UCSD-AML1 (cell line): Measurements from ENCODE around the gene TRPV3.
"Not testable (repeated sequence)": the region's sequence is repeated elsewhere in the genome, so short reads cannot be mapped to it uniquely, and the experiment has no call there.

Experiments used
- DNase-seq: peaks from one replicate; lab custom pipeline; 2025; ENCODE audit not compliant: unreplicated experiment; lab: John Stamatoyannopoulos, UW

TRPV3 gene

GRCh38 chr17:3475812-3476610, 81.6 kb downstream of the TRPV3 start, which contains the start of gene ASPA:
Gene ASPA, plus strand, starts transcription at chr17:3475997. Its CDS starts 163 bp downstream, at chr17:3476160.
- DNase-seq = no peak

DNA sequence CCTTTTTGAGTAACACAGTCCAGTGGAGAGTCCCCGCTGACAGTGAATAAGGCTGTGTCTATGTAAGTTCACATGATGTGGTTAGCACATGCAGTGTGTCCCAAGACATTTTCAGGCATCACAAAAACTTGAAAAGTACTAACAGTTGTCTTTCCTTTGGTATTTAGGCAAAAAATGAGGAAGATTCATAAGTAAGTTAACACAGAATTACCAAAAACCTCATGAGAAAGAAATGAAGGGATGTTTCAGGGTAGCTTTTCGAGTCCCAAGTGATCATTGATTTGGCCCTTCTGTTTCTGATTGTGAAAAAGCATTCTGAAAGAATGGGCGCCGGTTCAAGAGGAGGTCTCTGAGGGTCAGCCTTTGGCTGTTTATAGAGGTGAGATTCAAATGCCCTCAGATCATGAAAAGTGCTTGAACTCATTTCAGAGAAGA, 82.3 kb downstream of the TRPV3 start:
- DNase-seq = no peak

DNA sequence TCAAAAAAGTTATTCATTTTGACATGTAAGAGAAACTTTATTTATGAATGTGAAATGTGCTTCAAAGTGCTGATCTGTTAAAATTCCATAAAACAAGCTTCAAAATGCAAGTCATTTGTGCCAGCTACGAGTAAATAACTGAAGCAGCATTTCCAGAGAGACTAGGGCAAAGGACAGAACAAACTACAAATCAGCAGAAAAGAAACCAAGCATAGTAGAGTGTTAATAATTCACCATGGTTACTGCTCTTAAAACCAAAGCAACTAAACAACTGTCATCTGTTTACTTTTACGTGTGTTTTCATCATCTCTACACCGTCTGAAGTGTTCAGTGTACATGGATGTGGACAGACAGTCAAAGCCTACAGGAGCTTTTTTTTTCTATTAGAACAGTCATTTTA, 83.4 kb downstream of the TRPV3 start:
- DNase-seq = no peak

GRCh38 chr17:3472137-3472536, 85.5 kb downstream of the TRPV3 start:
- no peak for DNase-seq

DNA sequence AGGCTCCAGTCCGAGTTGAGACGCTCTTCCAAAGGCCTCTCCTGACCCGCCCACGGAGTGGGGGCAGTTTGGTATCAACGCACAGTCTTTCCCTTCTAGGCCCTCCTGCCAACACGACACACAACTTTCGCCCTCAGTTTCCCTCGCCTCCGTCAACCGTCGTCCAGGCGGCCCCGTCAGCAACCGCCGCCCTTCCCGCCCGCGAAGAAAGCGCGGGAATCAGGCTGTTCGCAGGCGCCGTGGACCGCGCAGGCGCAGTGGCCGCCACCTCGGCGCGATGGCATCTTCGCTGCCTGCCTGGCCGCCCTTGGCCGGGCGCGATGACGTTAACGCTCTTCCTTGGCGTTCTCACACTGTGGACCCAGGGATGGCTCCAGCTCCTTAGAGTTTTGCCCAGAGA, 86.0 kb downstream of the TRPV3 start, which contains the start of gene SPATA22:
TSS of gene SPATA22 (minus strand) at position 221 of the 400 bp plus-strand sequence. CDS start 2,494 bp downstream, outside the sequence.
- DNase-seq = no peak

DNA sequence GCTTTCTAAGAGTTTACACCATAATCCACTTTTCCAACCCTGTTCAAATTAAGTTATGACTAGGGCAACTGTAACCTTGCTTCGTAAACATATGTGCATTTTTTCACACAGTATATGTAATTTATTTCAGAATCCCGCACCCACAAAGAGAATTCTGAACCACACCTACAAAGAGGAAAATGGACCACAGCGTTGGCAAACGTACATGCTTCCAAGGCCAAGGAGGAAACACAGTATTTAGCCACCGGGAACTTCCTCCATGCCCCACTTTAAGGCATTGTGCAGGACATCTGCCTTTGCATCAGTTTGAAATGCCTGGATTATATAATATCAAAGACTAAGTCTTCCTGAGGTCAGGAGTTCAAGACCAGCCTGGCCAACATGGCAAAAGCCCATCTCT, 88.1 kb downstream of the TRPV3 start:
- DNase-seq = no peak

DNA sequence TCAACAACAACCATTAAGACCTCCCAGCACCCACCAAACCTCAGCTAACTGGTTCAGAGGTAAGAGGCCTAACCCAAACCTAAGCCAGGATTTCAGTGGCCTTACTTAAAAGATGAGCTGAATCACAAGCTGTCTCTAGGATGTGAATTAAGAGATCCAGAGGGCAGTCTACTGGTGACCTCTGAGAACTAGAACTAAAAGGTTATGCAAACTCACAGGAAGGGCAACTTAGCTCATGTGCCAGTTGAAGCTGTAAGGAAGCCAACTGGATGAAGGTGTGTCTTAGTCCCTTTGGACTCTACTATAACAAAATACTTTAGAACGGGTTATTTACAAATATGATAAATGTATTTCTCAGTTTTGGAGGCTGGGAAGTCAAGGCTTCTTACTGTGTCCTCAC, 91.3 kb downstream of the TRPV3 start:
- DNase-seq = not testable (repeated sequence)
